ENCODE measurements around the gene LAMC3. TPM values are rescaled to one million over a fixed set of nuclear protein-coding genes. Genes with fewer than 3 reads are reported as not detected.

The LAMC3 gene
- total RNA-seq, 4 donors from 2014 or later, result 0.82 to 6.6 (median 3.9) TPM

DNA sequence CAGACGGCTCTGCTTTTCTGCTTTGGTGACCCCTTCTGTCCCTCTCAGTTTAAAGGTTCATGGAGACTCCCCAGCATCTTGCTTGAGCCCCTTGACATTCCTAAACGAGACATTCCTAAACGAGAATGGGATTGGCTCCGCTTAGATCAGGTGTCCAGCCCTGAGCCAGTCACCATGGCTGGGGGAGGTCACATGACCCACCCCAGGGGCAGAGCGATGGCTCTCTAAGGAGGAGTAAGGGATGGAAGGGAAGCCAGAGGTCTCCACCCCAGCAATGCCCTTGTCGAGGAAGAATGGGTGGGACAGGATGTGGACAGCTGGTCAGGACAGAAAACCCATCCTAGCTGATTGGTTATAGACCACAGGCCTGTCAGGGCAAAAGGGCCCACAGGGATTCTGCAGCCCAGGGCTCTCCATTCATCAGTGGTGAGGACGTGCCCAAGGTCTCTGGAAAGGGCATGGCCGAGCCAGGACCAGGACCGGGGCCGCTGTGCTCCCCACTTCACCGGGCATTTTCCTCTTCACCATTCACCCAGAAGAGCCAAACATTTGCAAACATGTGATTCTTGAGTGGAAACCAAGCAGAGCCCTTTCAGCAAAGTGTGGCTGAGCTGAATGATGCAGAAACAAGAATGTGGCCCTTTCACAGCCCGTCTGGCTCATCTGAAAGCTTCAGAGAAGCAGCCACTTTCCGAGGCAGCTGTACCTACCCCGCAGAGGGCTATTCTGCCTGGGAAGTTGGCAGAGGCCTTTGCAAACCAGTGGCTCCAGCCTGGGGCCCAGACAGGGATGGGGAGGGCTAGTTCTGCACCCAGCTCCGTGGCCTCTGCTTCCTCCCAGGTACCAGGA is 67.6 kb downstream of the LAMC3 start:
- no peak for TF ChIP-seq POLR2A (IDR thresholded peaks at IDR 0.05)
- no peak for TF ChIP-seq POLR2AphosphoS5 (IDR thresholded peaks at IDR 0.05)
- TF ChIP-seq, protein P1, sequence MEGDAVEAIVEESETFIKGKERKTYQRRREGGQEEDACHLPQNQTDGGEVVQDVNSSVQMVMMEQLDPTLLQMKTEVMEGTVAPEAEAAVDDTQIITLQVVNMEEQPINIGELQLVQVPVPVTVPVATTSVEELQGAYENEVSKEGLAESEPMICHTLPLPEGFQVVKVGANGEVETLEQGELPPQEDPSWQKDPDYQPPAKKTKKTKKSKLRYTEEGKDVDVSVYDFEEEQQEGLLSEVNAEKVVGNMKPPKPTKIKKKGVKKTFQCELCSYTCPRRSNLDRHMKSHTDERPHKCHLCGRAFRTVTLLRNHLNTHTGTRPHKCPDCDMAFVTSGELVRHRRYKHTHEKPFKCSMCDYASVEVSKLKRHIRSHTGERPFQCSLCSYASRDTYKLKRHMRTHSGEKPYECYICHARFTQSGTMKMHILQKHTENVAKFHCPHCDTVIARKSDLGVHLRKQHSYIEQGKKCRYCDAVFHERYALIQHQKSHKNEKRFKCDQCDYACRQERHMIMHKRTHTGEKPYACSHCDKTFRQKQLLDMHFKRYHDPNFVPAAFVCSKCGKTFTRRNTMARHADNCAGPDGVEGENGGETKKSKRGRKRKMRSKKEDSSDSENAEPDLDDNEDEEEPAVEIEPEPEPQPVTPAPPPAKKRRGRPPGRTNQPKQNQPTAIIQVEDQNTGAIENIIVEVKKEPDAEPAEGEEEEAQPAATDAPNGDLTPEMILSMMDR (IDR thresholded peaks at IDR 0.05), result no peak
- no peak for TF ChIP-seq EP300 (IDR thresholded peaks at IDR 0.05; ENCODE audit: low read depth)
- Histone ChIP-seq H3K36me3 (no peaks in the 10 kb centered on the region), H3K9me3 (no peaks in the 10 kb centered on the region), H3K4me3 (no peak overlapping the region), H3K27ac (no peak overlapping the region), H3K4me1 (no peaks in the 10 kb centered on the region), H3K27me3 (no peaks in the 10 kb centered on the region)
- in situ Hi-C loops (cut with MboI; ENCODE audit: low pct_ligation_motif_present in 1 of 4, low pct_unique_long_range_greater_than_20kb in 1 of 4, low sequenced_read_pairs in 3 of 4) (no loop called here), intact Hi-C loops (cut with DNase I; ENCODE audit: low total_unique reads) (no loop called here)
- 75 to 90% methylated on average over 2 to 15 of the region's 15 CpGs for whole genome bisulfite sequencing, 2 donors (ENCODE audit: low coverage in 1 of 2)
- DNase-seq, result no peak

GRCh38 chr9:131078427-131079366 is 69.7 kb downstream of the LAMC3 start:
- 79 to 90% methylated on average over 2 to 17 of the region's 17 CpGs for WGBS, 2 donors (ENCODE audit: low coverage in 1 of 2)
- Histone ChIP-seq H3K36me3 (no peaks in the 10 kb centered on the region), H3K4me1 (no peaks in the 10 kb centered on the region), H3K9me3 (no peaks in the 10 kb centered on the region), H3K27me3 (no peaks in the 10 kb centered on the region), H3K27ac (no peak overlapping the region), H3K4me3 (no peak overlapping the region)
- DNase-seq, result no peak
- TF ChIP-seq, protein P1 (IDR thresholded peaks at IDR 0.05), result no peak
- no peak for TF ChIP-seq POLR2A (IDR thresholded peaks at IDR 0.05)
- no peak for TF ChIP-seq EP300 (IDR thresholded peaks at IDR 0.05; ENCODE audit: low read depth)
- TF ChIP-seq POLR2AphosphoS5 (IDR thresholded peaks at IDR 0.05), result no peak
- intact Hi-C loops (cut with DNase I; ENCODE audit: low total_unique reads) (no loop called here), in situ Hi-C loops (cut with MboI; ENCODE audit: low pct_ligation_motif_present in 1 of 4, low pct_unique_long_range_greater_than_20kb in 1 of 4, low sequenced_read_pairs in 3 of 4) (no loop called here)

GRCh38 chr9:131080589-131080988 is 71.6 kb downstream of the LAMC3 start:
- no peaks in the 10 kb centered on the region for H3K4me1 ChIP-seq
- H3K36me3 ChIP-seq, result no peaks in the 10 kb centered on the region
- no peak overlapping the region for H3K27ac ChIP-seq
- WGBS, 2 donors (ENCODE audit: low coverage in 1 of 2), result 68 to 80% methylated on average over 2 to 9 of the region's 9 CpGs
- TF ChIP-seq, protein P1 (IDR thresholded peaks at IDR 0.05), result no peak
- no peak for TF ChIP-seq EP300 (IDR thresholded peaks at IDR 0.05; ENCODE audit: low read depth)
- in situ Hi-C loops (cut with MboI; ENCODE audit: low pct_ligation_motif_present in 1 of 4, low pct_unique_long_range_greater_than_20kb in 1 of 4, low sequenced_read_pairs in 3 of 4), result no loop called here
- H3K4me3 ChIP-seq, result no peak overlapping the region
- no peak for DNase-seq
- H3K9me3 ChIP-seq, result no peaks in the 10 kb centered on the region
- intact Hi-C loops (cut with DNase I; ENCODE audit: low total_unique reads), result no loop called here
- H3K27me3 ChIP-seq, result peaks cover 3% of the 10 kb centered on the region

DNA sequence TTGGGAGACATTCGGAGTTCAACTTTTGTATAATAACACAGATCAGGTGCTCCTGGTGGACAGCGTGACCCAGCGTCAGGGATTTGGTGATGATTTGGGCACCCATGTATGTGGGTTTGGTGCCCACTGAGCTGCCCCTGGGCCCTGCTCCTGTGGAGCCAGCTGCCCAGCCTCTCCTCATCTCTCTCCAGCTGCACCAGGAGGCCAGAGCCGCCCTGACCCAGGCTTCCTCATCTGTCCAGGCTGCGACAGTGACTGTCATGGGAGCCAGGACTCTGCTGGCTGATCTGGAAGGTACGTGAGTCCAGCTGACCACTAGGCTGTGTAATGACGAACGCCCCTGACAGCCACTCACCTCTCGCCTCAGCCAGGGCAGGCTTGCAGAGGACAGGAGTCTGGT is 72.9 kb downstream of the LAMC3 start:
- H3K9me3 ChIP-seq, result no peaks in the 10 kb centered on the region
- in situ Hi-C loops (cut with MboI; ENCODE audit: low pct_ligation_motif_present in 1 of 4, low pct_unique_long_range_greater_than_20kb in 1 of 4, low sequenced_read_pairs in 3 of 4) (no loop called here), intact Hi-C loops (cut with DNase I; ENCODE audit: low total_unique reads) (no loop called here)
- TF ChIP-seq POLR2AphosphoS5 (IDR thresholded peaks at IDR 0.05), result no peak
- no peak for TF ChIP-seq POLR2A (IDR thresholded peaks at IDR 0.05)
- TF ChIP-seq EP300 (IDR thresholded peaks at IDR 0.05; ENCODE audit: low read depth), result no peak
- TF ChIP-seq, protein P1 (IDR thresholded peaks at IDR 0.05), result no peak
- no peak overlapping the region for H3K27ac ChIP-seq
- H3K4me1 ChIP-seq, result no peaks in the 10 kb centered on the region
- DNase-seq, result no peak
- H3K36me3 ChIP-seq, result no peaks in the 10 kb centered on the region
- peaks cover 3% of the 10 kb centered on the region for H3K27me3 ChIP-seq
- H3K4me3 ChIP-seq, result no peak overlapping the region
- whole genome bisulfite sequencing, 2 donors (ENCODE audit: low coverage in 1 of 2), result 97% methylated on average over 8 of the region's 9 CpGs; no CpG with 5 or more reads in 1 of the 2 donors
